ENCODE data around the gene ARHGAP21.
"Not testable (repeated sequence)": the region's sequence is repeated elsewhere in the genome, so short reads cannot be mapped to it uniquely, and the experiment has no call there.

Gene ARHGAP21

GRCh38 chr10:24723788-24724380, at the start of gene ARHGAP21:
Gene ARHGAP21, minus strand, starts transcription at chr10:24723887. Its CDS starts 1,988 bp downstream, at chr10:24721899.
- no peaks in the 10 kb centered on the region for H3K9me3 Mint-ChIP-seq
- H3K4me3 Mint-ChIP-seq, result peak within 1 kb of the TSS; percentile 91
- CTCF ChIA-PET, result interaction anchor here (0.7 to 1.5 kb wide), 6 partner anchors 35 to 292 kb away, joined by 3 to 4 read pairs (median 3); partner anchors contain the start of genes ENKUR and THNSL1
- peak within 1 kb of the TSS; percentile 94 for H3K27ac Mint-ChIP-seq
- peaks cover 34% of the 10 kb centered on the region for H3K4me1 Mint-ChIP-seq
- H3K36me3 Mint-ChIP-seq, result peaks cover 12% of the 10 kb centered on the region
- peaks cover 4% of the 10 kb centered on the region for H3K27me3 Mint-ChIP-seq
- peak; percentile 65 for DNase-seq

GRCh38 chr10:24771943-24772694, 48.4 kb upstream of the ARHGAP21 start:
- CTCF ChIA-PET, result interaction anchor here (0.8 kb wide), 1 partner anchor 10 kb away, joined by 3 read pairs; no protein-coding TSS in a partner anchor

GRCh38 chr10:24764991-24765390, 41.3 kb upstream of the ARHGAP21 start:
- H3K4me3 Mint-ChIP-seq, H3K4me1 Mint-ChIP-seq, H3K27me3 Mint-ChIP-seq, CTCF ChIA-PET, H3K36me3 Mint-ChIP-seq, DNase-seq, H3K27ac Mint-ChIP-seq, H3K9me3 Mint-ChIP-seq: not testable (repeated sequence)

More at GRCh38 chr10:24771943-24772694, 48.4 kb upstream of the ARHGAP21 start:
- peaks cover 2% of the 10 kb centered on the region for H3K4me1 Mint-ChIP-seq
- no peaks in the 10 kb centered on the region for H3K27me3 Mint-ChIP-seq
- no peak overlapping the region for H3K4me3 Mint-ChIP-seq
- H3K9me3 Mint-ChIP-seq, result no peaks in the 10 kb centered on the region
- no peak for DNase-seq
- H3K36me3 Mint-ChIP-seq, result no peaks in the 10 kb centered on the region
- no peak overlapping the region for H3K27ac Mint-ChIP-seq

- CTCF ChIA-PET, result interaction anchor here (0.6 to 1.1 kb wide), 2 partner anchors 8 to 35 kb away, joined by 3 read pairs; no protein-coding TSS in a partner anchor
- Mint-ChIP-seq H3K27me3 (peaks cover 4% of the 10 kb centered on the region), H3K27ac (no peak overlapping the region), H3K36me3 (no peaks in the 10 kb centered on the region), H3K4me3 (no peak overlapping the region), H3K4me1 (peaks cover 6% of the 10 kb centered on the region), H3K9me3 (peaks cover 7% of the 10 kb centered on the region)
- no peak for DNase-seq
Measured at GRCh38 chr10:24762966-24763623, 39.4 kb upstream of the ARHGAP21 start.

- no peak for DNase-seq
- Mint-ChIP-seq H3K9me3 (peaks cover 7% of the 10 kb centered on the region), H3K4me3 (no peak overlapping the region), H3K4me1 (peaks cover 6% of the 10 kb centered on the region), H3K27me3 (peaks cover 4% of the 10 kb centered on the region), H3K36me3 (no peaks in the 10 kb centered on the region), H3K27ac (no peak overlapping the region)
- CTCF ChIA-PET, result interaction anchor here (1.1 kb wide), 1 partner anchor 9 kb away, joined by 3 read pairs; no protein-coding TSS in a partner anchor
Measured at GRCh38 chr10:24762161-24762924, 38.7 kb upstream of the ARHGAP21 start.

- CTCF ChIA-PET, result no interaction called here
- no peak for DNase-seq
- H3K9me3 Mint-ChIP-seq, result no peaks in the 10 kb centered on the region
- no peak overlapping the region for H3K4me3 Mint-ChIP-seq
- peaks cover 6% of the 10 kb centered on the region for H3K4me1 Mint-ChIP-seq
- H3K27me3 Mint-ChIP-seq, result peaks cover 4% of the 10 kb centered on the region
- no peak overlapping the region for H3K27ac Mint-ChIP-seq
- H3K36me3 Mint-ChIP-seq, result no peaks in the 10 kb centered on the region
Measured at GRCh38 chr10:24759672-24760071, 36.0 kb upstream of the ARHGAP21 start.

DNA sequence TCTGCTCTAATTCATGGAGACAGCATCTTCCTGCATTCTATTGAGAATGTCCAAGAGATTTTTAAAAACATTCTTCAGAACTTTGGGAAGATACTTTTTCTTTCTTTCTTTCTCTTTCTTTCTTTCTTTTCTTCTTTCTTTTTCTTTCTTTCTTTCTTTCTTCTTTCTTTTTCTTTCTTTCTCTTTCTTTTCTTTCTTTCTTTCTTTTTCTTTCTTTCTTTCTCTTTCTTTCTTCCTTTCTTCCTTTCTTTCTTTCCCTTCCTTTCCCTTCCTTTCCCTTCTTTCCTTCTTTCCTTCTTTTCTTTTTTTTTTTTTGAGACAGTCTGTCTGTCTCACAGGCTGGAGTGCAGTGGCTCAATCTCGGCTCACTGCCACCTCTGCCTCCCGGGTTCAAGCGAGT, 34.6 kb upstream of the ARHGAP21 start:
- H3K9me3 Mint-ChIP-seq, CTCF ChIA-PET, H3K4me1 Mint-ChIP-seq, H3K4me3 Mint-ChIP-seq, DNase-seq, H3K27ac Mint-ChIP-seq, H3K27me3 Mint-ChIP-seq, H3K36me3 Mint-ChIP-seq: not testable (repeated sequence)

- DNase-seq, result no peak
- CTCF ChIA-PET, result no interaction called here
- peaks cover 4% of the 10 kb centered on the region for H3K27me3 Mint-ChIP-seq
- H3K27ac Mint-ChIP-seq, result no peak overlapping the region
- H3K4me3 Mint-ChIP-seq, result no peak overlapping the region
- no peaks in the 10 kb centered on the region for H3K36me3 Mint-ChIP-seq
- no peaks in the 10 kb centered on the region for H3K4me1 Mint-ChIP-seq
- H3K9me3 Mint-ChIP-seq, result no peaks in the 10 kb centered on the region
Measured at GRCh38 chr10:24756283-24756682, 32.6 kb upstream of the ARHGAP21 start.

DNA sequence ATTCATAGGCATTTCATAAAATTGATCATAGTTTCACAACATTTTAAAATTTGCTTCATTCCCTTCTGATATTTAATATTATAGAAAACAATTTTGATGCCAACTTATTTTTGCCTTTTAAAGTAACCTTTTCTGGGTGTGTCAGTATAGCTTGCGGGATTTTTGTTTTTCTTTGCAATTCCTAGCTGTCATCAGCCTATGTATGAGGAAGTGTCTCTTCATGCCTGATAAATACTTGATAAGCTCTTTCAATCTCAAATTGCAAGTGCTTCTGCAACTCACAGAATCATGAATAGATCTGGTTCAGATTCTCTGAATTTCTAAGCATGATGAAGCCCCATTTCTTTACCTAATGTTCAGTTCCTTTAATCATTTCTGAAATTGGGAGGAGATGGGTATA, 28.0 kb upstream of the ARHGAP21 start:
- no peaks in the 10 kb centered on the region for H3K27me3 Mint-ChIP-seq
- H3K36me3 Mint-ChIP-seq, result no peaks in the 10 kb centered on the region
- CTCF ChIA-PET, result no interaction called here
- no peaks in the 10 kb centered on the region for H3K9me3 Mint-ChIP-seq
- no peak for DNase-seq
- H3K4me3 Mint-ChIP-seq, result no peak overlapping the region
- no peaks in the 10 kb centered on the region for H3K4me1 Mint-ChIP-seq
- no peak overlapping the region for H3K27ac Mint-ChIP-seq

DNA sequence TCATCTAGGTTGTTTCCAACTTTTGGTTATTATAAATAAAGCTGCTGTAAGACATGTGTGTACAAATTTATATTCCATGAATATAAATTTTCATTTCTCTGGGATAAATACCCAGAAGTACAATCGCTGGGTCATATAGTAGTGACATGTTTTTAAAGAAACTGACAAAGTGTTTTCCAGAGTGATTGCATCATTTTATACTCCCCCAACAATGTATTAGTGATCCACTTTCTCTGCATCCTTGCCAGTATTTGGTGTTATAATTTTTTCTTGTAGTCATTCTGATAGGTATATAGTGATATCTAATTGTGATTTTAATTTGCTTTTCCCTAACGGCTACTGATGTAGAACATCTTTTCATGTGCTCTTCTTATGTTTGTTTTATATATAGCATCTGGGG, 27.0 kb upstream of the ARHGAP21 start:
- Mint-ChIP-seq H3K27me3 (no peaks in the 10 kb centered on the region), H3K36me3 (no peaks in the 10 kb centered on the region), H3K4me3 (no peak overlapping the region), H3K4me1 (no peaks in the 10 kb centered on the region), H3K27ac (no peak overlapping the region), H3K9me3 (no peaks in the 10 kb centered on the region)
- DNase-seq, result no peak
- CTCF ChIA-PET, result no interaction called here

GRCh38 chr10:24748214-24748613, 24.5 kb upstream of the ARHGAP21 start:
- no peaks in the 10 kb centered on the region for H3K9me3 Mint-ChIP-seq
- no peak for DNase-seq
- CTCF ChIA-PET, result no interaction called here
- H3K4me1 Mint-ChIP-seq, result peaks cover 2% of the 10 kb centered on the region
- no peak overlapping the region for H3K27ac Mint-ChIP-seq
- H3K27me3 Mint-ChIP-seq, result no peaks in the 10 kb centered on the region
- no peaks in the 10 kb centered on the region for H3K36me3 Mint-ChIP-seq
- H3K4me3 Mint-ChIP-seq, result no peak overlapping the region

- Mint-ChIP-seq H3K4me1 (peaks cover 2% of the 10 kb centered on the region), H3K4me3 (no peak overlapping the region), H3K9me3 (no peaks in the 10 kb centered on the region), H3K36me3 (no peaks in the 10 kb centered on the region), H3K27ac (no peak overlapping the region), H3K27me3 (no peaks in the 10 kb centered on the region)
- no peak for DNase-seq
- CTCF ChIA-PET, result no interaction called here
Measured at GRCh38 chr10:24744946-24745345, 21.3 kb upstream of the ARHGAP21 start.

- no peak for DNase-seq
- CTCF ChIA-PET, result no interaction called here
- peaks cover 2% of the 10 kb centered on the region for H3K4me1 Mint-ChIP-seq
Measured at GRCh38 chr10:24740714-24741113, 17.0 kb upstream of the ARHGAP21 start.

DNA sequence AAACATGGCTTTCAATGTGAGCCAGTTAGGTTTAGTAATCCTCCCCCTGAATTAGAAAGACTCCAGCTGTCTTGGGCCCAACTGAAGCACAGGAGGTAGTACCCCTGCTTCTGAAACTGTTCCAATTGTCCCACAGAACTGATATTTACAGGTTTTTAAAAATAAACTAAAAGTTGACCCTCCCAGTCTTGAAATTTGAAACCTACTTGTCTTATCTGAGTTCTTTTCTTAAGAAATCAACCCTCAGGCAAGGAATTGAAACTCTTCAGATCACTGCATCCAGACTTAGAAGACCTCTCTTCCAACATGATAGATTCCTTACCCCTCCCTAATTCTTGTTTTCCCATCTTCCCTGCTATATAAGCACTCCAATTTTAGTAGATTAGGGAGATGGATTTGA, 13.3 kb upstream of the ARHGAP21 start:
- no peaks in the 10 kb centered on the region for H3K36me3 Mint-ChIP-seq
- H3K4me3 Mint-ChIP-seq, result no peak overlapping the region
- CTCF ChIA-PET, result interaction anchor here (1.3 kb wide), 1 partner anchor 218 kb away, joined by 3 read pairs; no protein-coding TSS in a partner anchor
- DNase-seq, result no peak
- no peaks in the 10 kb centered on the region for H3K9me3 Mint-ChIP-seq
- H3K4me1 Mint-ChIP-seq, result no peaks in the 10 kb centered on the region
- no peak overlapping the region for H3K27ac Mint-ChIP-seq
- peaks cover 8% of the 10 kb centered on the region for H3K27me3 Mint-ChIP-seq

More at GRCh38 chr10:24740714-24741113, 17.0 kb upstream of the ARHGAP21 start:
- peaks cover 8% of the 10 kb centered on the region for H3K27me3 Mint-ChIP-seq
- no peaks in the 10 kb centered on the region for H3K36me3 Mint-ChIP-seq
- H3K9me3 Mint-ChIP-seq, result no peaks in the 10 kb centered on the region
- H3K27ac Mint-ChIP-seq, result no peak overlapping the region
- no peak overlapping the region for H3K4me3 Mint-ChIP-seq

All from activated naive CD4-positive, alpha-beta T cell treated with anti-CD3 and anti-CD28 coated beads, Interleukin-2, amount 10 ng/mL, durations not matched to agents 7 days and 5 days (primary cell).